HG03108 (cell line): ENCODE measurements around the gene RESP18.
"Not testable (repeated sequence)": the region's sequence is repeated elsewhere in the genome, so short reads cannot be mapped to it uniquely, and the experiment has no call there.

Experiments
- ATAC-seq: cut with Tn5 transposase; IDR thresholded peaks from one replicate; pipeline ENCODE4 v1.9.1; 2021; ENCODE audit warnings: moderate library complexity; ENCODE audit not compliant: unreplicated experiment

The RESP18 gene

DNA sequence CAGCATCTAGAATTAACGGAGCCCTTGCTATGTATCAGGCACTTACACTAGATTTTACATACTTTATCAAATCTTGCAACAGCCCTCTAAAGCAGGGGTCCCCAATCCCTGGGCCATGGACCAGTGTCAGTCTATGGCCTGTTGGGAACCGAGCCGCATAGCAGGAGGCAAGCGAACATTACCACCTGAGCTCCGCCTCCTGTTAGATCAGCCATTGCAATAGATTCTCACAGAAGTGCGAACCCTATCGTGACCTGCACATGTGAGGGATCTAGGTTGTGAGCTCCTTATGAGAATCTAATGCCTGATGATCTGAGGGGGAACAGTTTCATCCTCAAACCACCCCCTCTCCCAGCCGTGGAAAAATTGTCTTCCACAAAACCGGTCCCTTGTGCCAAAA, 39.9 kb downstream of the RESP18 start:
- ATAC-seq = no peak

DNA sequence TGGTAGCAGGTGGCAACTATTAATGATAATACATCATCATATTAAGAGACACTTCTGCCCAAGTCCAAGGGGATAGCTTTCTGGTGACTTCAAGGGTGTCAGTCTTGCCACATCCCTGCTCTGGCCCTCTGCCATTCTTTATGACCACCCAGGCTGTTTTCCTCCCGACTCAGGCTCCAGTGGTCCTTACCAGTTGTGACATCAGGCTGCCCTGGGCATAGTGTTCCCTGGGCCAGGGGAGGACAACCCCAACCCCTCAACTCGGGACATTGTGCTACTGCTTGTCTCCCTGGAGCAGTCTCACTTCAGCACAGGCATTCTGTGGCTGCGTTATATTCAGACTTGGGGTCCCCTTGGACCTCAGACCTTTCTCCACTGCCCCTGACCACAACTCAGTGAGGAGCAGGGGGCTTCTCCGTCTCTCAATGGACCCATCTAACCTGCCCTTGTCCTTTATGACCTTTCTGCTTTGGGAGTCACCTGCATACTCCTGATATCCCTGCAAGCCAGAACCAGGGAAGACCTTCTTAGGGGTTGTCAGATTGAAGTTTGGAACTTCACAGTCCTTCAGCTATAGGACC, 40.5 kb downstream of the RESP18 start:
- no peak for ATAC-seq

DNA sequence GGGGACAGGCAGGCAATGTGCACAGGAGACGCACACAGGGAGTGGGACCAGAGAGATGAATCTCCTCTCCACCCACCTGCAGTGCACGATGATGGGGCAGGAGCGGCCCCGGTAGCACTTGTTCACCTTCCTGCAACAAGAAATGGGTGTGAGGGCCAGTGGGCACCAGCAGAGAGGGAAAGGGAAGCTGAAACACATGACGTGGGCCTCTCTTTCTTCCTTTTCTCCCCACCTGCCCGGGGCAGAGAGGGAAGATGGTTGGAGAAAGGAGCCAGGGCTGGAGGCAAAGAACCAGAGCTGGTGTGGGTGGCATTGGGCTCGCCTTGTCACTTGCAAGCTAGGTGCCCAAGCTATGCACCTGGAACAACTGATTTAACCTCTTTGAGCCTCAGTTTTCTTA, 41.1 kb downstream of the RESP18 start:
- ATAC-seq = no peak

DNA sequence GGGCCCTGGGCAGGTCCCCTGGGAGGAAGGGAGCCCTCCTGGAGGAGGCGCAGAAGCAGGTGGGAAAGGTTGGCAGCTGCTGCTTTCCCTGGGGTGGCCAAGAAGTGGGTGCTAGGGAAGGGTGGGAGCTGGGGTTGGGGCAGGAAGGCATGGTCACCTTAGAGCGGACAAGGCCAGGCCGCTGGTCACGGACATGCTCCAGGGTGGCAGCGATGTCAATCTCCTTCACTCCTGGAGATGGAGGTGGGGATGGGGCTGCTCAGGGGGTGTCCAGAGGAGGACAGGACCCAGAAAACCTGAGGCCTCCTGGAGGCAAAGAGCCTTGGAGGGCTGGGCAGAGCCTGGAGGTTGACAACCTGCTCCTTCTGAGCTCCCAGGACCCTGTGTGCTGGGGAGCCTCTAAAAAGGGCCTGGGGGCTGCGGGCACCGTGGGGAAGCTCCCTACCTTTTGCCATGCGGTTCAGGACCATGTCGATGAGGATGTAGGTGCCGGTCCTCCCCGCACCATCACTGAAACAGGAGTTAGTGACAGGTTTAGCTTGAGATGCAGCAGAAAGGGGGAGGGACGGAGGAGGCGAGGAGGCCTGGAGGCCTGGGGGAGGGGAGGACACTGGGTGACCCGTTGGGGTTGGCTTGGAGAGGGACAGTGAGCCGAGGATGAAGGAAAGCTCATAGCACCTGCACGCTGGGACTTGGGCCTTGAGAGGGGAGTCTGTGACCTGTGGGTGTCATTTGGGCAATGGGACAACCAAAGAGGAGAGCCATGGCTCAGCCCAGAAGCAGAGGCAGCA, 42.0 kb downstream of the RESP18 start:
- no peak for ATAC-seq

DNA sequence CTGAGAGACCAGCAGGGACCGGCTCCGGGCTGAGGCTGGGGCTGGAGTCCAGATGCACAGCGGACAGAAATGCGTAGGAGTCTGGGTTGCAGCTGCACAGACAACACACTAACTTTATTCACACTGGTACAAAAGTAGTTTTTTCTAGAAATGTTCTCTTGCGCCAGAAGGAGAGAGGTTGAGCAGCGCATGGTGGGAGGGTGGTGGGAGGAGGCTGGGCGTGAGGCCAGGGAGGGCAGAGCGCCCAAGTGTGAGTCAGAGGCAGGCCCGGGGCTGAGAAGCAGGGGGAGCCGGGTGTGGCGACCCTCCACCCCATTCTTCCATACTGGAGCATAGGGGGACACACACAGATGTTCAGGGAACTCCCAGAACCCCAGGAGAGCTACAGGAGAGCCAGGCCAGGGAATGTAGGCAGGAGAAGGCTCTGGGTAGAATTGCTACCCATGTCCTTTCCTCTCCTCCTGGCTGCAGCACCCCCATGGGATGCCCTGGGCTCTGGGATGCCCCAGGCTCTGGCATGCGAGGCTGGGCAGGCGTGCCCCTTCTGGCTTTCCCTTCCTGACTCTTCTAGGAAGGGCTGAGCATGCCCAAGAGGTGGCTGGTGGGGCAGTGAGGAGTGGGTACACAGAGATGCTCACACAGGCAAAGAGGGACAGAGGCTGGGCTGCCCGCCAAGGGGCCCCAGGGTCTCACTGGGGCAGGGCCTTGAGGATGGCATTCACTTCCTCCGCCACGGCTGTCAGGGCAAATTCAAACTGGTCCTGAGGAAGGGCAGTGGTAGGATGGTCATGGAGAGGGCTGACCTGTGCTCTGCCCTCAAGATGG, 42.8 kb downstream of the RESP18 start:
- no peak for ATAC-seq

DNA sequence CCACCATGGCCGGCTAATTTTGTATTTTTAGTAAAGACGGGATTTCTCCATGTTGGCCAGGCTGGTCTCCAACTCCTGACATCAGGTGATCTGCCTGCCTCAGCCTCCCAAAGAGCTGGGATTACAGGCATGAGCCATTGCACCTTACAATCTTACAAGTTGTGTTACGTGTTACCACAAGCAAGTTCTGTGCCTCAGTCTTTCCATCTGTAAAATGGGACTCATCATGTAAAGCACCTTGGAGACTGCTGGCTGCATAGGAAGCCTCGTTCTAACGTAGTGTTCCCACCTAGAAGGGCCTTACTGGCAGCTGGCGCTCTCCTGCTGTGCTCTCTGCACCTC, 43.4 kb downstream of the RESP18 start:
- ATAC-seq = no peak

DNA sequence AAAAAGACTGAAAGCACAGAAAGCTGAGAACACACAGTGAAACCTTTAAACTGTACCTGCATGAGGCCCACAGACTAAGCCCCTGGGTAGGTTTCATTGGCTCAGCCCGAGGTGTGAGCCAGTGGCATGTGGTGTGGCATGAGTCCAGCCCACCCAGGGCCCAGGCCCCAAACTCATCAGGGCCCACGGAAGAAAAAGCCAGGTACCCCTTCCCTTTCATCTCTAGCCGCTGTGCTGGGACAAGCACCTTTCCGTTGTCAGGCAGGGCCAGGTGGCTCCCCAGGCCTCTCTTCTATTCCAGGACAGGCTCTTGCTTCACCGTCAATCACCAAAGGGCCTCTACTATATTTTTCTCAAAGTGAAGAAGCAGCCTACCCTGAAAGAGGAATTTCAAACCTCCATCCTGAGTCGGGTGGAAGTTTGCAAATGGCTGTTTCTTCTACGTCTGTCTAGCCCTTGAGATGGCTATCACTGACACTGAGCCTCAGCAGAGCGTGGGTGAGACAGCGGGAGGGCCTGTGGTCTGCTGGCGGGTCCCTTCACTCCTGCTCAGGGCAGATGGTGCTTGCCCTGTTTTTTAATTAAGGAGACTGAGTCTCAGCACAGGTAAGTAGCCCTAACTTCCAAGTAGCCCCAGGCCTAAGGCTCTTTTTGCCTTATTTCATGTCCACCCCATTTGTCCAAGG, 44.8 kb downstream of the RESP18 start:
- ATAC-seq = no peak

DNA sequence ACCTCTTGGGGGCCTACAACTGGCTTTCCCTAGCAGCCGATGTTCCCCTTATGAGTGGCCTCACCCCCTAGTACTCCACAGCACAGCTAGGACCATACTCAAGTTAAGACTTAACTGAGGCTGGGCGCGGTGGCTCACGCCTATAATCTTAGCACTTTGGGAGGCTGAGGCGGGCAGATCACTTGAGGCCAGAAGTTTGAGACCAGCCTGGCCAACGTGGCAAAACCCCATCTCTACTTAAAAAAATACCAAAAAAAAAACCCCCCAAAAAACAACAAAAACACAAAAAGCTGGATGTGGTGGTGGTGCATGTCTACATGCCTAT, 45.5 kb downstream of the RESP18 start:
- not testable (repeated sequence) for ATAC-seq

DNA sequence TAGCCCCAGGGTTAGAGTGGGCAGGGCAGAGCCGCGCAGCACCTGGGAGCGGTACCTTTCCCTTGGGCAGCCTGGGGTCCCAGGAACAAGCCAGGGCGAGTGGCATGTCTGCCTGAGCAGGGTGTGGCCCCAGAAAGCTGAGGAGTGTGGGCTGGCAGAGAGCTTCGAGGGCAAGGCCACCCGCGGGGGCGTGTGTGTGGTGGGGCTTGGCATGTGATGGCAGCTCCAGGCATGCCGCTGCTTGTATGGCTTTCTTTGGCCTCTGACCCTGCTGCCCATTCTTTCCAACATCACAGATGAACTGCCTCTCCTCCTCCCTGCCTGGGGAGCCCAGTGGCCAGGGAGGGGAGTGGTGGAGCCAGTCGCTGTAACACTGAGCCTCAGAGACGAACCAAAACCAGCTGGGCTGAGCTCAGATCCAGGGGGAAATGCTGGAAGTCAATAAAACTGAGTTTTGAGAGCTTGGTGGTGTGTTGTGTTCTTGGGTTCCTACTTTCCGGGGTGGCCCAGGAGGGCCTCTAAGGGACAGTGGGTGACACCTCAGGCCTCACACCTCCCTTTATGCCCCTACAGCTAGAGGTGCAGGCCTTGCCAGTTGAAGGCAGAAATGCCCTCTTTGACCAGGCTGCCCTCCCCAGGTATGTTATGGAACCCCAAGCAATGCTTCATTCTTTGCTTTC, 46.0 kb downstream of the RESP18 start:
- no peak for ATAC-seq

DNA sequence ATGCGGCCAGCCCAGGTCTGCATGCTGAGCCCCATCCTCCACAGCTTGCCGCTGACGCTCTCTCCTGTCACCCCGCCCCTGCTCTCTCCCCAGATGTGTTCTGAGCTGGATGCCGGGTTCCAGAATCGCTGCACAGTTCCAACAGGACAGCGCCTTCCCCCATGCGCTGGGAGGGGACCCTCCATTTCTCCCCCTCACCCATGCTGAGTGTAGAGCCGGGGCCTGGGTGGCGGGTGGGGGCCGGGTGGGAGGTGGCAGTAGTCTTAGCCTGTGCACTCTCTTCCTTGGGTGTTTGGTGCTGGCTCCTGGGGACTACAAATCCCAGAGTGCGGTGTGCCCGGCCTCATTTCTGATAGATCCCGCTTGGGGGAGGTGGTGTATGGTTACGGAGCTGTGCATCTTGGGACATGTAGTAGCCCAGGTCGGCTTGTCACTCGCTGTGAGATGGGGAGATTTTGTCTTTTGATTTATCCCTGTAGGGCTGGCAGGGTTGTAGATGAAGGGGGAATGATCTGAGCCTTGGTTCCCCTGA, 46.6 kb downstream of the RESP18 start:
- no peak for ATAC-seq

DNA sequence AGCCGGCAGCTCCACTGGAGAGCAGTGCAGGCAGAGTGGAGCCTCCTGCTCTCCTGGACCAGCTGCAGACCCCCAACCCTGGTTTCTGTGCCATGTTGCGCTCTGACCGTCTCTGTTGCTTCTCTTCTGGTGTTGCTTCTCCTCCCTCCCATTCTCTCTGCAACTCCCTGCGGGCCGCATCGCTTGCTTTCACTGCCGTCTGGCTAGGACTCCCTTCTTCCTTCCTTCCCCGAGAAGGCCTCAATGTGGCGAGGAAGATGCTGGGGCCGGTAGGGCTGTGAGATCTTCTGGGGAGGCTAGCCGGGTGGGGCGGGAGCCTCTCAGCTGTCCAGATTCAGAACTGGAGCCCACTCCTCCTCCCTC, 47.2 kb downstream of the RESP18 start:
- no peak for ATAC-seq

DNA sequence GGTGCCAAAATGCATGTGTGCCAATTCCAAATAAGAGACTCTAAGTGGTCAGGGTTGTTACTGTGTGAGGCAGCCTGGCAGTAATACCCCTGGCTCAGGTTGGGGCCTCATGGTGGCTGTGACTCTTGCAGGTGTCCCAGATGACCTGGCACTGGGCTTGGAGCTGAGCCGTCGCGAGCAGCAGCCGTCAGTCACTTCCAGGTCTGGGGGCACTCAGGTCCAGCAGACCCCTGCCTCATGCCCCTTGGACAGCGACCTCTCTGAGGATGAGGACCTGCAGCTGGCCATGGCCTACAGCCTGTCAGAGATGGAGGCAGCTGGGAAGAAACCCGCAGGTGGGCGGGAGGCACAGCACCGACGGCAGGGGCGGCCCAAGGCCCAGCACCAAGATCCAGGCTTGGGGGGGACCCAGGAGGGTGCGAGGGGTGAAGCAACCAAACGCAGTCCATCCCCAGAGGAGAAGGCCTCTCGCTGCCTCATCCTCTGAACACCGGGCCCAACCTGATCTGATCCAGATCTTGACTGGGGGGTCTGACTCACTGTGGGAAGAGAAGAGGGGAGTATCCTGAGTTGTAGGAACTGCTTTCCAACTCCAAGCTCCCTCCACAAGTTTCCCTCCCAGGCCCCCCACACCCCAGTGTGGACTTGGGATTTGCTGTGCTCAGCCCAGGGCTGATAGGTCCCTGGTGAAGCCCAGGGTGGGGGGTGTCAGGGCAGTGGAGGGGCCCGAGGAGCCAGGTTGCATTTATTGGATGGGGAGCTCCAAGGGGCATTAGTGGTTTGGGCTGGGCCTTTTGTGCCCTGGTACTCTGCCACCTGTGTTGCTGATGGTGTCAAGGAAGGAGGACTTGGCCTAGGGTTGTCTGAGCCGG, 47.8 kb downstream of the RESP18 start:
- no peak for ATAC-seq

DNA sequence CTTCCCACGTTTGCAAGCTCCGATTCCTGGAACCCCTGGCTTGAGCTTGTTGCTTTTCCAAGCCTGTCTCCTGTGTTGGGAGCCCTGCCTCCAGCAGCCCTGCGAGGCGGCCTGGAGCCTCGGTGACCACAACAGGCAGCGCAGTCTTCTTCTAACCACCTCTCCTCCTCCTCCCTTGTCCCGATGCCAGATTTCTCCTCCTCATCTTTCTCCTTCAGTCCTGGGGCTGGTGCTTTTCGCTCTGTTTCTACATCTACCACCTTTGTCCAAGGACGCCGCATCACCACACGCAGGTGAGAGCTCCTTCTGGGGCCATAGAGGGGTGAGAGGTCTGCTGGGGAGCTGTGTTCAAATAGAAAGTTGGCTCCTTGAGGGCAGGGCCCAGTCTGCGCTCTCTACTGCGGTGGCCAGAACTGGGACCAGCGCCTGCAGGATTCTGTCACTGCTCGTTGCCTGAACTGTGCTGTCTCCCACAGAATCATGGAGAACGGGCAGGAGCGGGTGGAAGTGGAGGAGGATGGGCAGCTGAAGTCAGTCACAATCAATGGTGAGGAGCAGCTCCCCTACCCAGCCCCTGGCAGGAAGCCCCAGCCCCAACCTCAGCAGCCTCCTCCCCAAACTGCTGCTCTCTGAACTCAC, 49.5 kb downstream of the RESP18 start:
- ATAC-seq = no peak

DNA sequence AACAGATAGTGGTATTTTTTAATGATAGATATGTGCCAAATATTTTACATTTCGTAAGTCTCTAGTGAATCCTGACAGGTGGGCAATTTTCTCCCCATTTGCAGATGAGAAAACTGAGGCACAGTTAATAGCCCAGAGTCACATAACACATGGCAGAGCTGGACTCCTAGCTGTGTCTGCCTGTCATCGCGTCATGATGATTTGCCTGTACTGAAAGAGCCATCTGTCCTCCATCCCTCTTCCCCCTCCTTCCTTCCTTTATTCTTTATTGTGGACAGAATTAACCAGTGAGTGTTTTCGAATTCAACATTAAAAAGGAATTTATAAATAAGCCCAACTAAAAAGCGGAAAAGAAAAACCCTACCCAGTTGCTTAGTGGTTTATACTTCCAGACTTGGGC, 50.2 kb downstream of the RESP18 start:
- ATAC-seq = no peak

DNA sequence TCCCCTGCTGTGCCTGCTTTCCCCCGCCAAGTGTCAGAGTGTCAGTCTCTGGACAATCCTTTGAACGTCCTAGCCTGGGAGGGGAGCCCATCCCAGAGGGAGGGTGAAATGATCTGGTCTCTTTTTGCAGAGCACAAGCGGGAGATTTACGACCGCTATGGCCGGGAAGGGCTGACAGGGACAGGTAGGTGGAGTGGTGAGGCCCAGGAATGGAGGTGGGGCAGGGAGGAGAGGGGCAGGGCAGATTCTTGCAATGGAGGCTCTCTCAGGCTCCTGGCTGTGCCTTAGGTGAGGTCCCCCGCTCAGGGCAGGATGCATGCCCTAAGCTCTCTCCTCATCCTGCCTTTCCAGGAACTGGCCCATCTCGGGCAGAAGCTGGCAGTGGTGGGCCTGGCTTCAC, 51.0 kb downstream of the RESP18 start:
- no peak for ATAC-seq

DNA sequence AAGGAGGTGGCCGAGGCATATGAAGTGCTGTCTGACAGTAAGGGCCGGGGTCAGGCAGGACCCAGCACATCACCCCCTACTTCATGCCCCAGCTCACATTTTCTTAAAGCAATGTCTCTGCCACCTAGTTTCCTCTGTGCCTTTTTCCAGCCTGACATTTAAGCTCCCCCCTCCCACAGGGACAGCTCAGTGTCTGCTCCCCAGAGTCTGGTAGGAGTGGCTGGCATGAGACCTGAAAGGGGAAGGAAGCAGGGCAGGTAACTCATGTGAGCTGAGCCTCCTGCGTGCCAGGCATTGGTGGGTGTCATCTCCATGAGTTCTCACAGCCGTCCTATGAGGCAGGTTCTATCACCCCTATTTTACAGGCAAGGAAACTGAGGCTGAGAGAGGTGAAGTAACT, 51.9 kb downstream of the RESP18 start:
- no peak for ATAC-seq

DNA sequence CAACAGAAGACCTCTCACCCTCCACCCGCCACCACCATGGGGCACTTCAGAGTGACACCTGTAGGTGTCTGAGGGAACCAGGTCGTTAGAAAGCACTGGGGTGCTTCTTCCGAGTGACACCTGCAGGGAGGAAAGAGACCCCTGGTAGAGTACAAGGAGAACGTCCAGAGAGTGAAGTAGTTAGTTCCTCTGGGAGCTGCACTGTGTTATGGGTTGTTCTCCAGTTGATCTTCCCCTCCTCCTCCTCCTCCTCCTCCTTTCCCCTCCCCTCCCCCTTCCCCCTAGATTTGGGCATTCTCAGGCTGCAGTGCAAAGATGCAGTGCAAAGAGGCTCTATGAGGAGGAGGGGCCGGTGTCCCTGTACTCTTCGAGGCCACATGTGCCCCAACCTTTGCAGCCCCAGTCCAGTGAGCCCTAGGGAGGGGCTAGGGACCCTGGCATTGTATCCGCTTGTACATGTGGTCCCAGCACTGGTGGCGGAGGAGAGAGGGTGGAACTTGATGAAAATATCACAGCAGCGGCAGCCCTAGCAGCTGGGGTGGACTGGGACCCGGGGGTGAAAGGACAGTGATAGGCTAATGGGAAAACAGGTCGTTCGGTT, 52.5 kb downstream of the RESP18 start:
- no peak for ATAC-seq

DNA sequence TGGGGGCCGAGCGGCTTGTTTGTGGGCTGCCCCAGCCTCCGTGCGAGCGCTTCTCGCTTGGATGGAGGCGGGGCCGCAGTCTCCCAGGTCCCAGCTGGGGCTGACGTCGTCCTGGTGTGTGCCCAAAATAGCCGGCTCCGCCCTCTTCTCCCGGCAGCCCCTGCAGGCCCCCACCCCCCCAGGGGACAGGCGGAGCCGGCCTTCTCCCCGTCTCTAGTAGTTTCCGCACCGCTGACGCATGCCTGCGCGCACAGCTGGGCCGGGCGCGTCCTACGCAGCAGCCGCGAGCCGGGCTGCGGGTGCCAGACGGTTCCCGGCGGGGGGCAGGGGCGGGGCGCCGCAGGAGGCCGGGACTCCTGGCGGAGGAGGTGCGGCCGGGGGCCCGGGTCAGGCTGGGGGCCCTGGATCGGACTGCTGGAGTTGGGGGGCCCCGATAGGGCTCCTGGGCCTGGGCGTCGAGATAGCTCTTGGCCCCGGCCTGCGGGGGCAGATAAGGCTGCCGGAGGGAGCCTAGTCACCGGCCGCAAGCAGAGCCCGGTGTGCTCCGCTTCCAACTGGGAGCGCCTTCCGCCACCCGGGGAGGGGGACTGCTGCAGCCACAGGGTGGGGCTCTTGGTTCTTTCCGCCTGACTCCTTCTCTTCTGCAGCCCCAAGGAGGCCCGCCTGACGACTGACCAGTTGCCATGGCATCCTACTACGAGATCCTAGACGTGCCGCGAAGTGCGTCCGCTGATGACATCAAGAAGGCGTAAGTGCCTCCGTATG, 53.2 kb downstream of the RESP18 start, which contains the start of gene DNAJB2:
Gene DNAJB2, plus strand, starts transcription at position 216 of the 765 bp plus-strand sequence. Its CDS starts 468 bp downstream, at position 684.
- peak; percentile 82 for ATAC-seq
